OCI-LY1 (cell line): Measurements from ENCODE around the gene TPO.

ENCODE experiments used
- H2AFZ ChIP-seq: fragments of 200-600 bp; sonication (generic), shearing (Covaris generic); 2 replicates; pipeline ENCODE4 v1.6.0; 2014; ENCODE audit warnings: antibody characterized with exemption, mild to moderate bottlenecking, low read length
- H3F3A ChIP-seq: fragments of 200-600 bp; sonication (generic), shearing (Covaris generic); 2 replicates; pipeline ENCODE4 v1.6.0; 2014; ENCODE audit warnings: mild to moderate bottlenecking, antibody characterized with exemption, low read length, moderate library complexity; ENCODE audit not compliant: insufficient read depth
- H3K27ac ChIP-seq: fragments of 200-600 bp; sonication (generic); 2 replicates; pipeline ENCODE4 v1.5.1; 2014; ENCODE audit warnings: low read length, mixed run types, mild to moderate bottlenecking, low read depth; ENCODE audit not compliant: poor library complexity, severe bottlenecking
- H3K27me3 ChIP-seq: fragments of 200-600 bp; sonication (generic); 2 replicates; pipeline ENCODE4 v1.6.0; 2014; ENCODE audit warnings: antibody characterized with exemption, mild to moderate bottlenecking, low read length, moderate library complexity; ENCODE audit not compliant: insufficient read depth
- H3K36me3 ChIP-seq: fragments of 200-600 bp; sonication (generic); 2 replicates; pipeline ENCODE4 v1.6.1; 2014; ENCODE audit warnings: mild to moderate bottlenecking, antibody characterized with exemption, low read length, moderate library complexity, mixed read lengths; ENCODE audit not compliant: insufficient read depth
- H3K4me1 ChIP-seq: fragments of 200-600 bp; sonication (generic); 2 replicates; pipeline ENCODE4 v1.5.1; 2014; ENCODE audit warnings: mild to moderate bottlenecking, low read length, moderate library complexity; ENCODE audit not compliant: insufficient read depth, severe bottlenecking
- H3K4me2 ChIP-seq: fragments of 200-600 bp; sonication (generic), shearing (Covaris generic); 2 replicates; pipeline ENCODE4 v1.6.1; 2014; ENCODE audit warnings: low read length
- H3K4me3 ChIP-seq: fragments of 200-600 bp; sonication (generic); 2 replicates; pipeline ENCODE4 v1.5.1; 2014; ENCODE audit warnings: low read length, low read depth, mild to moderate bottlenecking, mixed read lengths; ENCODE audit not compliant: poor library complexity, severe bottlenecking
- H3K79me2 ChIP-seq: fragments of 200-600 bp; shearing (Covaris generic); 2 replicates; pipeline ENCODE4 v1.6.1; 2016; ENCODE audit warnings: mixed run types, low read length, mixed read lengths; ENCODE audit not compliant: insufficient read depth
- H3K9ac ChIP-seq: fragments of 200-600 bp; sonication (generic), shearing (Covaris generic); 2 replicates; pipeline ENCODE4 v1.6.1; 2014; ENCODE audit warnings: mild to moderate bottlenecking, low read length, mixed read lengths
- H3K9me2 ChIP-seq: fragments of 200-600 bp; sonication (generic), shearing (Covaris generic); 2 replicates; pipeline ENCODE4 v1.6.1; 2014; ENCODE audit warnings: low read depth, mild to moderate bottlenecking, low read length, mixed read lengths
- H3K9me3 ChIP-seq: fragments of 200-600 bp; shearing (Covaris generic); 2 replicates; pipeline ENCODE4 v1.6.1; 2014; ENCODE audit warnings: low read length, mixed read lengths
- H4K20me1 ChIP-seq: fragments of 200-600 bp; sonication (generic), shearing (Covaris generic); 2 replicates; pipeline ENCODE4 v1.6.0; 2016; ENCODE audit warnings: mild to moderate bottlenecking, low read length; ENCODE audit not compliant: insufficient read depth
- CTCF ChIP-seq: fragments of 200-600 bp; sonication (generic), shearing (Covaris generic); IDR thresholded peaks from 2 replicates; pipeline ENCODE4 v1.5.1; 2017; ENCODE audit warnings: mild to moderate bottlenecking, antibody characterized with exemption, low read length, moderate library complexity, mixed read lengths
- EZH2 ChIP-seq: fragments of 200-600 bp; sonication (generic), shearing (Covaris generic); IDR thresholded peaks from 2 replicates; pipeline ENCODE4 v1.8.0; 2017; ENCODE audit warnings: borderline replicate concordance, mixed run types, mild to moderate bottlenecking, antibody characterized with exemption, low read length, moderate library complexity, mixed read lengths

TPO gene

GRCh38 chr2:1540481-1540880, 127.2 kb downstream of the TPO start:
- no peak for TF ChIP-seq CTCF
- no peaks in the 10 kb centered on the region for H3K4me1 ChIP-seq
- no peaks in the 10 kb centered on the region for H4K20me1 ChIP-seq
- H3F3A ChIP-seq, result no peaks in the 10 kb centered on the region
- no peak overlapping the region for H3K27ac ChIP-seq
- H3K27me3 ChIP-seq, result no peaks in the 10 kb centered on the region
- H3K9me3 ChIP-seq, result no peaks in the 10 kb centered on the region
- no peaks in the 10 kb centered on the region for H3K79me2 ChIP-seq
- H3K36me3 ChIP-seq, result no peaks in the 10 kb centered on the region
- H3K9me2 ChIP-seq, result no peaks in the 10 kb centered on the region
- H3K9ac ChIP-seq, result no peak overlapping the region
- H2AFZ ChIP-seq, result no peak overlapping the region
- H3K4me3 ChIP-seq, result no peak overlapping the region
- no peak overlapping the region for H3K4me2 ChIP-seq

GRCh38 chr2:1541040-1541439, 127.8 kb downstream of the TPO start:
- Histone ChIP-seq H3F3A (no peaks in the 10 kb centered on the region), H3K9me2 (no peaks in the 10 kb centered on the region), H3K79me2 (no peaks in the 10 kb centered on the region), H4K20me1 (no peaks in the 10 kb centered on the region), H3K27ac (no peak overlapping the region), H3K9me3 (no peaks in the 10 kb centered on the region), H3K4me1 (no peaks in the 10 kb centered on the region), H3K4me2 (no peak overlapping the region), H3K9ac (no peak overlapping the region), H3K27me3 (no peaks in the 10 kb centered on the region), H2AFZ (no peak overlapping the region), H3K4me3 (no peak overlapping the region), H3K36me3 (no peaks in the 10 kb centered on the region)
- TF ChIP-seq EZH2, result no peak

GRCh38 chr2:1541819-1542475, 128.7 kb downstream of the TPO start:
- Histone ChIP-seq H4K20me1 (no peaks in the 10 kb centered on the region), H3K9me3 (no peaks in the 10 kb centered on the region), H3K4me2 (no peak overlapping the region), H3K27ac (no peak overlapping the region), H3F3A (no peaks in the 10 kb centered on the region), H3K27me3 (no peaks in the 10 kb centered on the region), H3K9ac (no peak overlapping the region), H3K79me2 (no peaks in the 10 kb centered on the region), H3K4me3 (no peak overlapping the region), H3K9me2 (no peaks in the 10 kb centered on the region), H2AFZ (no peak overlapping the region), H3K4me1 (no peaks in the 10 kb centered on the region), H3K36me3 (no peaks in the 10 kb centered on the region)
- TF ChIP-seq CTCF (no peak), EZH2 (no peak)

GRCh38 chr2:1542971-1543370, 129.7 kb downstream of the TPO start:
- Histone ChIP-seq H3K9me2 (no peaks in the 10 kb centered on the region), H3K4me3 (no peak overlapping the region), H3K4me1 (no peaks in the 10 kb centered on the region), H3K27ac (no peak overlapping the region), H3K79me2 (no peaks in the 10 kb centered on the region), H2AFZ (no peak overlapping the region), H3K4me2 (no peak overlapping the region), H3F3A (no peaks in the 10 kb centered on the region), H3K9me3 (no peaks in the 10 kb centered on the region), H3K9ac (no peak overlapping the region), H4K20me1 (no peaks in the 10 kb centered on the region), H3K36me3 (no peaks in the 10 kb centered on the region), H3K27me3 (no peaks in the 10 kb centered on the region)
- TF ChIP-seq EZH2, result no peak
- no peak for TF ChIP-seq CTCF
